VCaP (cell line): Measurements from ENCODE around the gene SLC24A3.

Experiments used
- H3K27ac ChIP-seq: fragments of 450-650 bp; 2 replicates; pipeline ENCODE4 v1.5.1; 2017
- TF ChIP-seq, protein P1 (sequence below): fragments of 450-650 bp; conservative IDR thresholded peaks from 2 replicates; pipeline ENCODE4 v1.5.1; 2017; ENCODE audit warnings: mild to moderate bottlenecking, moderate library complexity

Gene SLC24A3

DNA sequence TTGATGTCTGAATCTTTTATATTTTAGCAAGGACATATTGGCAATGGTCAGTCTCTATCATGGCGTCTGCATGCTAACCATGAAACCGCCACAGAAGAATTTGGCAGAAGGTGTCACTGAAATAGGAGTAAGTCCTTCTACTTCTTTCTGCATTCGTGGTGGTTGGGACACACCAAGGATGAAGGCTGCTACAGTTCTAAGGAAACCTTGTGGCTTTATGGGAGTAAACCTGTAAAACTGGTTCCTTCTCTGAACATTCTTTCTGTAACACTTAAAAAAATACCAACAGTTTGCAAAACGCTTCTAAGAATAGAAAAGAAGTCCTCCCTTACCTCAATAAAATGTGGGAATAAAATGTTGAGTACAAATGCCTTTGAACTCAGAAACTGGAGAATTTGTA, 195.3 kb downstream of the SLC24A3 start:
- TF ChIP-seq, protein P1, sequence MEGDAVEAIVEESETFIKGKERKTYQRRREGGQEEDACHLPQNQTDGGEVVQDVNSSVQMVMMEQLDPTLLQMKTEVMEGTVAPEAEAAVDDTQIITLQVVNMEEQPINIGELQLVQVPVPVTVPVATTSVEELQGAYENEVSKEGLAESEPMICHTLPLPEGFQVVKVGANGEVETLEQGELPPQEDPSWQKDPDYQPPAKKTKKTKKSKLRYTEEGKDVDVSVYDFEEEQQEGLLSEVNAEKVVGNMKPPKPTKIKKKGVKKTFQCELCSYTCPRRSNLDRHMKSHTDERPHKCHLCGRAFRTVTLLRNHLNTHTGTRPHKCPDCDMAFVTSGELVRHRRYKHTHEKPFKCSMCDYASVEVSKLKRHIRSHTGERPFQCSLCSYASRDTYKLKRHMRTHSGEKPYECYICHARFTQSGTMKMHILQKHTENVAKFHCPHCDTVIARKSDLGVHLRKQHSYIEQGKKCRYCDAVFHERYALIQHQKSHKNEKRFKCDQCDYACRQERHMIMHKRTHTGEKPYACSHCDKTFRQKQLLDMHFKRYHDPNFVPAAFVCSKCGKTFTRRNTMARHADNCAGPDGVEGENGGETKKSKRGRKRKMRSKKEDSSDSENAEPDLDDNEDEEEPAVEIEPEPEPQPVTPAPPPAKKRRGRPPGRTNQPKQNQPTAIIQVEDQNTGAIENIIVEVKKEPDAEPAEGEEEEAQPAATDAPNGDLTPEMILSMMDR, result no peak
- peak overlapping the region; percentile 63 for H3K27ac ChIP-seq

DNA sequence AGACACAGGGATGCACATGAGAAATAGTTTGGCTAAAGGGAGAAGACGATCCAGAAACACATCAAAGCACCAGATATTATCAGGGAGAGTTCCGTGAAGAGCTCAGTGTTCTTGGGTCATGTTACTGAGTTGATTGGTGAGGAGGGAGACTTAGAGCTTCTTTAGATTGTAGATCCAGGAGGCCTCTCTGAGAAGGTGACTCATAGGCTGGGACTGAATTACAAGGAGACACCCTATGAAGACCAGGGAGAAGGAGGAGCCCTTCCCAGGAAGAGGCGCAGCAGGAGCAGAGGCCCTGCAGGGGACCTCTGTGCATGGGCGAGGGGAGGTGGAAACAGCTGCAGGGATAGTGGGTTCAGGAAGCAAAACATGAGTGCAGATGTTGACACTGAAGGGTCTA, 196.5 kb downstream of the SLC24A3 start:
- TF ChIP-seq, protein P1, result no peak
- no peak overlapping the region; the same call in 1 of the 2 replicates for H3K27ac ChIP-seq

DNA sequence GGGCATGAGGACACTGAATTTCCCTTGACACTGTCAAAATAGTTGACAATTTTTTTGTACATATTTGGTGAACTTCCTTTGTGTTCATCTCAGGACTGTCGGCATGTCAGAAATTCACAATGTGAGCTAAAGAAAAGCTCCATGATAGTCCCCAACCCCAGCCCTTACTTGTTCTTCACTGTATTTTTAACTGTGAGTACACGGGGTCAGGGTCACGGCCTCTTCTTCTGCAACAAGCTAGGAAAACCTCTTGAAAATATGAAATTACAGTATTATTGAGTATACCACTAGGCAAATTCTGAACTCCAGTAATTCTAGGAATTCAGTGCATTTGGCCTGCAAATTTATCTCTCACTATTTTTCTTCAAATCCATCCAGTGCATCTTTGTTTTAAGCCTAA, 199.4 kb downstream of the SLC24A3 start:
- TF ChIP-seq, protein P1, result no peak
- no peak overlapping the region for H3K27ac ChIP-seq

DNA sequence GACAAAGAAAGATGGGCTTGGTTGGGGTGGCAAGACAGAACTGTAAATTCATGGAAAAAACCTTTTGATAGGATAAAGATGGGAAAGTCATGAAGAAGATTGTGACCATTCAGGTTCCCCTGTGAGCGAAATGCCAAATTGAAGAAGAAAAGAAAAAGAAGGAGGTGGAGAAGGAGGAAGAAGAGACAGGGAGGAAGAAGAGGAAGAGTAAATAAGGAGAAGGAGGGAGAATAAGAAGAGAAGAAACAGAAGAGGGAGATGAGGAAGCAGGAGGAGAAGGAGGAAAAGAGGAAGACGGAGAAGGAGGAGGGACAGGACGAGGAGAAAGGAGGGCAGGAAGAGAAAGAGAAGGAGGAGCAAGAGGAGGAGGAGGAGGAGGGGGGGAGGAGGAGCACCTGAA, 199.8 kb downstream of the SLC24A3 start:
- no peak overlapping the region for H3K27ac ChIP-seq
- TF ChIP-seq, protein P1, result no peak

DNA sequence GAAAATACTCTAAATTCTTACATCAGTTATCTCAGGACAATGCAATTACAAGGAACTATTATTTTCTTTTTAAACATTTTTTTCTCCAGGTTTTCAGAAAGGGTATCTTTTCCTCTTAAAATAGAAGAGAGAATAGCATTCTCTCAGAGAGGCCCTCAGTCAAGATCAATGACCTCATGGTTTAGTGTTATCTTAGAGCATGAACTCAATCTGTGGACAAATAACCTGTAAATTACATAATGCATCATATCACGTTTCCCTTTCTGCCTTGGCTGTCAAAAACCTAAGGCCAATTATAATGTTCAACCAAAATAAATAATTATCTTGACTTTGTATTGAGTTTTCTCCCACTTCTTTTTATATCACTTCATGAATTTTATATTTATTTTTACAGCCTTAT, 202.2 kb downstream of the SLC24A3 start:
- no peak overlapping the region for H3K27ac ChIP-seq
- TF ChIP-seq, protein P1, result no peak

DNA sequence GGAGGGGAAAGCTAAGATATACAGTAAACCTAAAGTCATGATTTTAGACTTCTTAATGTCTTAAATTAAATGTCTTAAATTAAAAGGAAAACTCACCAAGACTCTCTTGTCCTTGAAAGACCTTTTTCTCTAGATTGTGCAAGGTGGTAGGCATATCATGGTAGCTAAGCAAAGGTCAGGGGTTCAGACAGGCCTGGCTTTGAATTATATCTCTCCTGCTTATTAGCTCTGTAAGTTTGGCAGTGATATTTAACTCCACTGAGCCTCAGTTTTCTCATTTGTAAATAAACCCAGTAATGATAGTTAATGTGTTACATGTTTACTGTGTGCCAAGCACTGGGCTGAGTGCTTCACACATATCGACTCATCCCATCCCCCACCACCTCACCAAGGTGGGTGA, 203.3 kb downstream of the SLC24A3 start:
- H3K27ac ChIP-seq, result no peak overlapping the region

DNA sequence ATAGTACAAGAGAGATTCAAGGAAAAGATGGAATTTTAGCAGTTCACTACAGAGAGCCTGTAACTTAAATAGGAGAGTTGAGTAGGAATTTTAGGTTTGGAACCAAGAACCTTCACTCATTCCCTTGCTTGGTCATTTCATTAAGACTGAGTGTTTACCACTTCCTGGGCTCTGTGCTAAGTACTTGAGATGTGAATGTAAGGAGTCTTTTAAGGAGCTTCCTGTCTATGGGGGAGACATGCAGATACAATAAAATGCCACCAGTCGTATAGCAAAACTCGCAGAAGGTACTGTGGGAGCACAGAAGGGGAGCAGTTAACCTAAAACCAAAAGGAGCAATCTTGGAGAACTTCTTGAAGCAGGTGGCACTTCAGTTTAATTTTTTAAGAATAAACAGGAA, 204.2 kb downstream of the SLC24A3 start:
- H3K27ac ChIP-seq, result no peak overlapping the region
- TF ChIP-seq, protein P1, result no peak

More for the DNA sequence above, 203.3 kb downstream of the SLC24A3 start:
- TF ChIP-seq, protein P1, result no peak
